GM12878 (cell line): Measurements from ENCODE around the gene TMEM72. TPM values are rescaled to one million over a fixed set of nuclear protein-coding genes. Genes with fewer than 3 reads are reported as not detected.

Experiments
- ATAC-seq: fragments of 200-7000 bp; cut with Tn5 transposase; 3 replicates; pipeline ENCODE4 v1.9.1; 2020; ENCODE audit warnings: mild to moderate bottlenecking, moderate library complexity
- BruUV-seq: library from RNA; stranded (reverse); fragments of 400-500 nt; replicated peaks from 2 replicates; lab custom pipeline; 2021; lab: Mats Ljungman, UMichigan
- CTCF ChIA-PET: fragments of 300-600 bp; sonication (Branson Sonifier 250); formaldehyde crosslinking; extraction: SDS; loops from one replicate; lab custom pipeline; 2021; ENCODE audit warnings: inconsistent platforms; lab: Yijun Ruan, JAX
- POLR2A ChIA-PET: fragments of 350-600 bp; formaldehyde crosslinking; extraction: SDS; loops from one replicate; lab custom pipeline; 2021; ENCODE audit warnings: inconsistent platforms; lab: Charles Lee
- RAD21 ChIA-PET: fragments of 300-600 bp; sonication (Branson Sonifier 250); formaldehyde crosslinking; loops from one replicate; lab custom pipeline; 2023; ENCODE audit warnings: antibody characterized with exemption; ENCODE audit not compliant: unreplicated experiment; lab: Charles Lee
- SMC1A ChIA-PET: fragments of 300-600 bp; sonication (Branson Sonifier 250); formaldehyde crosslinking; loops from one replicate; lab custom pipeline; 2023; ENCODE audit not compliant: unreplicated experiment, uncharacterized antibody; lab: Charles Lee
- DNase-seq: peaks from one replicate; pipeline ENCODE4 v3.0.0-alpha.2; 2011; ENCODE audit warnings: low read depth, low spot score
- FAIRE-seq: peaks from 3 replicates; lab custom pipeline; 2011; peaks lifted over from hg19 to GRCh38; lab: Jason Lieb, UNC
- H2AFZ ChIP-seq: 2 replicates; pipeline ENCODE4 v1.6.0; 2011; ENCODE audit warnings: low read depth, low read length, control low read depth; ENCODE audit not compliant: control insufficient read depth
- H3K27ac ChIP-seq: 2 replicates; pipeline ENCODE4 v1.5.1; 2011; ENCODE audit warnings: control low read depth; ENCODE audit not compliant: control insufficient read depth, insufficient read depth
- H3K27me3 ChIP-seq, 2 experiments: replicated peaks in 1 of 2; 2 replicates each; pipeline versions ENCODE4 v1.6.0 to v1.6.1; 2011; ENCODE audit warnings: low read length in 1 of 2; ENCODE audit not compliant: control insufficient read depth in 2 of 2, insufficient read depth in 2 of 2
- H3K36me3 ChIP-seq, 2 experiments: 2 replicates each; pipeline ENCODE4 v1.5.1; 2011; ENCODE audit warnings: low read length in 1 of 2; ENCODE audit not compliant: control insufficient read depth in 2 of 2, insufficient read depth in 2 of 2
- H3K4me1 ChIP-seq: 2 replicates; pipeline ENCODE4 v1.6.1; 2011; ENCODE audit warnings: mild to moderate bottlenecking, low read length, moderate library complexity, mixed read lengths; ENCODE audit not compliant: control insufficient read depth, insufficient read depth
- H3K4me2 ChIP-seq: 2 replicates; pipeline ENCODE4 v1.6.0; 2011; ENCODE audit warnings: control low read depth; ENCODE audit not compliant: control insufficient read depth, insufficient read depth
- H3K4me3 ChIP-seq: fragments of 200-600 bp; sonication (generic); 2 replicates; pipeline ENCODE4 v1.5.1; 2016
- H3K79me2 ChIP-seq: 2 replicates; pipeline ENCODE4 v1.6.0; 2011; ENCODE audit warnings: low read length; ENCODE audit not compliant: control insufficient read depth, insufficient read depth
- H3K9ac ChIP-seq: 2 replicates; pipeline ENCODE4 v1.8.0; 2011; ENCODE audit warnings: low read length, control low read depth, mixed read lengths; ENCODE audit not compliant: control insufficient read depth, insufficient read depth
- H3K9me3 ChIP-seq: replicated peaks from 3 replicates; pipeline ENCODE4 v1.5.1; 2011; ENCODE audit warnings: mild to moderate bottlenecking, low read length; ENCODE audit not compliant: control insufficient read depth, insufficient read depth
- H4K20me1 ChIP-seq: 2 replicates; pipeline ENCODE4 v1.6.0; 2011; ENCODE audit not compliant: control insufficient read depth, insufficient read depth
- ELK1 ChIP-seq: IDR thresholded peaks from 2 replicates; pipeline ENCODE4 v1.6.1; 2012; ENCODE audit warnings: low read depth, low read length, improper control_type of control experiment
- ETV6 ChIP-seq, 2 experiments: fragments of 450-650 bp in 1 of 2; IDR thresholded peaks in 1 of 2; conservative IDR thresholded peaks in 1 of 2; 2 replicates each; pipeline ENCODE4 v1.6.1; 2014; ENCODE audit warnings: antibody characterized with exemption in 1 of 2, borderline replicate concordance in 1 of 2, low read depth in 1 of 2, mild to moderate bottlenecking in 1 of 2, moderate library complexity in 1 of 2
- NFYA ChIP-seq: IDR thresholded peaks from 2 replicates; pipeline ENCODE4 v1.6.1; 2011; ENCODE audit warnings: low read depth, mild to moderate bottlenecking, low read length, improper control_type of control experiment, borderline replicate concordance
- NR2C1 ChIP-seq: fragments of 450-650 bp; IDR thresholded peaks from 2 replicates; pipeline ENCODE4 v1.6.1; 2017; ENCODE audit warnings: antibody characterized with exemption, mild to moderate bottlenecking, moderate library complexity
- PKNOX1 ChIP-seq: fragments of 450-650 bp; IDR thresholded peaks from 2 replicates; pipeline ENCODE4 v1.6.1; 2016; ENCODE audit warnings: mild to moderate bottlenecking
- POU2F2 ChIP-seq: IDR thresholded peaks from 3 replicates; pipeline ENCODE4 v1.6.1; 2011; ENCODE audit warnings: low read depth, mild to moderate bottlenecking, low read length, borderline replicate concordance
- RCOR1 ChIP-seq: conservative IDR thresholded peaks from 2 replicates; pipeline ENCODE4 v1.6.1; 2012; ENCODE audit warnings: low read depth, low read length, improper control_type of control experiment
- SMAD1 ChIP-seq: fragments of 450-650 bp; IDR thresholded peaks from 2 replicates; pipeline ENCODE4 v1.6.1; 2018; ENCODE audit warnings: mild to moderate bottlenecking, low read depth; ENCODE audit not compliant: partially characterized antibody
- SUZ12 ChIP-seq: fragments of 200-600 bp; sonication (generic); IDR thresholded peaks from one replicate; pipeline ENCODE4 v1.6.1; 2018; ENCODE audit warnings: antibody characterized with exemption, mild to moderate bottlenecking; ENCODE audit not compliant: unreplicated experiment
- WRNIP1 ChIP-seq: IDR thresholded peaks from 2 replicates; pipeline ENCODE4 v1.6.1; 2011; ENCODE audit warnings: low read depth, low read length, improper control_type of control experiment, borderline replicate concordance
- ZBTB4 ChIP-seq: fragments of 450-650 bp; formaldehyde crosslinking; IDR thresholded peaks from 2 replicates; pipeline ENCODE4 v1.4.0; 2022; ENCODE audit warnings: mild to moderate bottlenecking, moderate library complexity
- ZNF217 ChIP-seq: fragments of 450-650 bp; IDR thresholded peaks from 2 replicates; pipeline ENCODE4 v1.6.1; 2017; ENCODE audit warnings: antibody characterized with exemption, mild to moderate bottlenecking
- WGBS: methylation state at CpG from one replicate; pipeline ENCODE4 v1.1.6; 2016; ENCODE audit warnings: low lambda C conversion rate; ENCODE audit not compliant: insufficient replicate concordance, insufficient coverage; ENCODE audit errors: missing lambda C conversion rate; 5-methylcytosine and 5-hydroxymethylcytosine counted together
- in situ Hi-C: fragments of 300-500 bp; cut with MboI; formaldehyde crosslinking; loops from 9 replicates; pipeline ENCODE4 v1.14.3; 2018; ENCODE audit warnings: mixed read lengths
- intact Hi-C: fragments of 100-400 bp; cut with micrococcal nuclease; formaldehyde crosslinking; loops from one replicate; pipeline ENCODE4 v1.14.2; 2022; ENCODE audit not compliant: unreplicated experiment
- polyA plus RNA-seq, 11 experiments: library from polyadenylated mRNA; depleted of rRNA in 4 of 11; unstranded in 6 of 11; stranded (reverse) in 5 of 11; fragments of >200 nt; fragmentation: Nextera tagmentation in 4 of 11; fragmentation: Illumina TruSeq in 1 of 11; extraction: Ambion mirVana in 4 of 11; extraction: Trizol in 1 of 11; gene quantifications; 1 replicate in 1 of 11; 2 replicates in 10 of 11; pipeline versions ENCODE4 v1.2.1 to v1.2.3, GENCODE V29; 2011 to 2016; ENCODE audit warnings: inconsistent platforms in 2 of 11, missing spikeins in 2 of 11, low read depth in 1 of 11
- total RNA-seq, 4 experiments: library from RNA; depleted of rRNA in 3 of 4; stranded (reverse); fragments of >200 nt in 3 of 4; fragmentation: Illumina TruSeq in 1 of 4; extraction: Trizol in 1 of 4; gene quantifications; 2 replicates each; pipeline versions ENCODE4 v1.2.1 to v1.2.3, GENCODE V29; 2013 to 2021

Gene TMEM72
- total and polyA plus RNA-seq, 10 of the 15 experiments (the other 5 are each of a cell fraction or from before 2014, with no cell fraction given) = 0.12 TPM; not detected in 9

DNA sequence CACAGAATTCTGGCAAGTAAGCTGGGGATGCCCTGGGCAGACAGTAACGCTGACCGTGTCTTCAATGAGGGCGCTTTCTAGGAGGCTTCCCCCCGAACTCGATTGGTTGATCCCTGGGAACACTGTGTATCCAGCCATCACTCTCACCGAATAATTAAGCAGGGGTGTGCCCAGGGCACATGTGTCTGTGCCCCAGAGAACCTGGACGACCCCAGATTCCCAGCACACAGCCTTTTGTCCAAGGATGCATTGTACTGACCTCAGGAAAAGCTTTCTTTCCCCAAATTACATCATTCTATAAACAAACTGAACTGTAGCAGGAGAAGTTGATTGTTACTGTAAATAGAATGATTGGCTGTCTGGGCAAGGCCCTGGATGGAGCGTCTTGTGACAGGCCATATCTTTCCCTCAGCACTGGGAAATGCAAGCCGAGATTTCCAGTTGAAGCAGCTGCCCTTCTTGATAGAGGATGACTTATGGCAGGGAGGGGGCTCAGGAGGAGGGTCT, 74.1 kb downstream of the TMEM72 start (continued):
- TF ChIP-seq SUZ12 = no peak
- no peak for TF ChIP-seq NFYA
- no peak for TF ChIP-seq ZBTB4
- no peak for TF ChIP-seq NR2C1
- no peak for TF ChIP-seq ETV6 (conservative IDR thresholded peaks at IDR 0.05 in 1 of 2, IDR thresholded peaks at IDR 0.05 in 1 of 2; ENCODE audit: borderline replicate concordance in 1 of 2, low read depth in 1 of 2)
- TF ChIP-seq PKNOX1 = no peak
- TF ChIP-seq, all 136 proteins: peak for 0

DNA sequence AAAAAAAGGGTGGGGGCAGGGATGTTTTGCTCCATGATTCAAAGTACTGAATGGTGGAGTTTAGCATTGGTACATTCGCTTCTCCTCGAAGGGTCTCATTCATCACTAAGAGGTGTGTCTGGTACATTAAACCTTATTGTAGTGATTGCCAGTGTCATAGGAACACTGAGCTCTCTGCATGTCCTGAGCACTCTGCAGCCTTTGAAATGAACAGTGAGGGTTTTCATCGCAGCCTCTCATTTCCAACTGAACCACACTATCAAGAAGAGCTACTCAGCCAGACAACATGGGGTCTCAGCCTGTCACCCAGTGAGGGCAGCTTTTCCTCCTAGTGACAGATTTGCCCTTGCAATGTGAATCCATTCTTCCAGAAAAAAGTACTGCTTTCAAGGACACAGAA, 75.0 kb downstream of the TMEM72 start:
- Histone ChIP-seq H3K27me3 (no peaks in the 10 kb centered on the region), H3K4me1 (peaks cover 8% of the 10 kb centered on the region), H3K27ac (no peak overlapping the region), H3K4me2 (no peak overlapping the region), H3K9me3 (no peaks in the 10 kb centered on the region), H3K36me3 (peaks cover 3 to 4% of the 10 kb centered on the region in 2 experiments; a peak in 3 of 4 replicates), H3K9ac (no peak overlapping the region), H2AFZ (no peak overlapping the region), H4K20me1 (no peaks in the 10 kb centered on the region), H3K79me2 (no peaks in the 10 kb centered on the region), H3K4me3 (no peak overlapping the region)
- BruUV-seq = no TSS peak
- no peak for DNase-seq
- ChIA-PET RAD21 (no interaction called here), CTCF (interaction anchor here (0.9 kb wide), 1 partner anchor 10 kb away, joined by 3 read pairs; no protein-coding TSS in a partner anchor), POLR2A (interaction anchor here (1.6 kb wide), 1 partner anchor 20 kb away, joined by 3 read pairs; no protein-coding TSS in a partner anchor), SMC1A (no interaction called here)
- 93% methylated on average over 3 of the region's 3 CpGs for WGBS
- ATAC-seq = no peak
- in situ Hi-C loops (no loop called here), intact Hi-C loops (no loop called here)
- no peak for FAIRE-seq
- TF ChIP-seq RCOR1 (no peak), ZNF217 (no peak), POU2F2 (no peak), WRNIP1 (no peak), ELK1 (no peak), SMAD1 (no peak)
